Renal cortical epithelial cell (primary cell): ENCODE data around the gene PCDHGC4. TPM values are rescaled to one million over a fixed set of nuclear protein-coding genes. Genes with fewer than 3 reads are reported as not detected.

Experiments
- DNase-seq: peaks from one replicate; pipeline ENCODE4 v3.0.0-alpha.2; 2011; ENCODE audit warnings: low read depth
- total RNA-seq: library from RNA; depleted of rRNA; stranded (reverse); fragments of >200 nt; gene quantifications from 2 replicates; pipeline ENCODE4 v1.2.3, GENCODE V29; 2014

The PCDHGC4 gene
- total RNA-seq, 1 donor from 2014 or later = 1.1 TPM

GRCh38 chr5:141490271-141490670, 5.4 kb downstream of the PCDHGC4 start:
- no peak for DNase-seq

GRCh38 chr5:141490771-141491170, 5.9 kb downstream of the PCDHGC4 start:
- DNase-seq = no peak

- no peak for DNase-seq
These were observed 6.7 kb downstream of the PCDHGC4 start for GRCh38 chr5:141491323-141492167.

GRCh38 chr5:141492168-141492885, 7.5 kb downstream of the PCDHGC4 start:
- no peak for DNase-seq

- DNase-seq = no peak
These were observed 8.9 kb downstream of the PCDHGC4 start for GRCh38 chr5:141493500-141494422.

- no peak for DNase-seq
These were observed 10.1 kb downstream of the PCDHGC4 start for GRCh38 chr5:141494761-141495452.

- no peak for DNase-seq
These were observed 10.6 kb downstream of the PCDHGC4 start for GRCh38 chr5:141495453-141495811.

- no peak for DNase-seq
These were observed 11.2 kb downstream of the PCDHGC4 start for GRCh38 chr5:141496038-141496437.

- DNase-seq = no peak
These were observed 16.9 kb downstream of the PCDHGC4 start for GRCh38 chr5:141501761-141502160.

GRCh38 chr5:141503681-141504080, 18.9 kb downstream of the PCDHGC4 start:
- DNase-seq = no peak

GRCh38 chr5:141504216-141504615, 19.4 kb downstream of the PCDHGC4 start:
- DNase-seq = no peak

- no peak for DNase-seq
These were observed 21.7 kb downstream of the PCDHGC4 start for GRCh38 chr5:141506381-141507155.

- DNase-seq = no peak
These were observed 22.7 kb downstream of the PCDHGC4 start for GRCh38 chr5:141507387-141508091.

GRCh38 chr5:141508440-141508797, 23.6 kb downstream of the PCDHGC4 start:
- DNase-seq = no peak

GRCh38 chr5:141508798-141509611, 24.2 kb downstream of the PCDHGC4 start:
- DNase-seq = peak; percentile 92

- DNase-seq = no peak
These were observed 25.3 kb downstream of the PCDHGC4 start for GRCh38 chr5:141510160-141510559.

- no peak for DNase-seq
These were observed 26.2 kb downstream of the PCDHGC4 start for GRCh38 chr5:141510850-141511601.

GRCh38 chr5:141511771-141512325, 27.0 kb downstream of the PCDHGC4 start:
- no peak for DNase-seq
